NCI-H1048 (cell line): Measurements from ENCODE around the gene TAL2.
"Not testable (repeated sequence)": the region's sequence is repeated elsewhere in the genome, so short reads cannot be mapped to it uniquely, and the experiment has no call there.

Experiments
- DNase-seq: peaks from one replicate; lab custom pipeline; 2025; lab: John Stamatoyannopoulos, UW

TAL2 gene

GRCh38 chr9:105676351-105676923 lies 14.2 kb downstream of the TAL2 start:
- no peak for DNase-seq

GRCh38 chr9:105678163-105678562 lies 15.9 kb downstream of the TAL2 start:
- DNase-seq, result no peak

GRCh38 chr9:105678781-105679180 lies 16.5 kb downstream of the TAL2 start:
- DNase-seq, result no peak

GRCh38 chr9:105679257-105680022 lies 17.2 kb downstream of the TAL2 start:
- peak; percentile 39 for DNase-seq

- DNase-seq, result no peak
Observed at GRCh38 chr9:105681313-105681712, 19.1 kb downstream of the TAL2 start.

GRCh38 chr9:105681724-105682123 lies 19.5 kb downstream of the TAL2 start:
- DNase-seq, result no peak

- DNase-seq, result no peak
Observed at GRCh38 chr9:105683688-105684275, 21.5 kb downstream of the TAL2 start.

- no peak for DNase-seq
Observed at GRCh38 chr9:105686936-105687335, 24.7 kb downstream of the TAL2 start.

- DNase-seq, result no peak
Observed at GRCh38 chr9:105690742-105691141, 28.5 kb downstream of the TAL2 start.

- DNase-seq, result no peak
Observed at GRCh38 chr9:105693435-105694189, 31.4 kb downstream of the TAL2 start.

- peak; percentile 69 for DNase-seq
Observed at GRCh38 chr9:105694190-105694847, 32.1 kb downstream of the TAL2 start, which contains the start of gene TMEM38B. TSS of gene TMEM38B (plus strand) at chr9:105694541. CDS start at chr9:105694661, 120 bp downstream.

GRCh38 chr9:105694848-105695581 lies 32.8 kb downstream of the TAL2 start:
- DNase-seq, result no peak

- no peak for DNase-seq
Observed at GRCh38 chr9:105696219-105696793, 34.0 kb downstream of the TAL2 start.

- no peak for DNase-seq
Observed at GRCh38 chr9:105697871-105698270, 35.6 kb downstream of the TAL2 start.

GRCh38 chr9:105698348-105698870 lies 36.2 kb downstream of the TAL2 start:
- DNase-seq, result no peak

- no peak for DNase-seq
Observed at GRCh38 chr9:105700668-105701067, 38.4 kb downstream of the TAL2 start.

- DNase-seq, result no peak
Observed at GRCh38 chr9:105701145-105701544, 38.9 kb downstream of the TAL2 start.

GRCh38 chr9:105702207-105702606 lies 40.0 kb downstream of the TAL2 start:
- DNase-seq, result no peak

- DNase-seq, result not testable (repeated sequence)
Observed at GRCh38 chr9:105703638-105704037, 41.4 kb downstream of the TAL2 start.

- no peak for DNase-seq
Observed at GRCh38 chr9:105706156-105706555, 43.9 kb downstream of the TAL2 start.

- DNase-seq, result no peak
Observed at GRCh38 chr9:105708405-105708804, 46.1 kb downstream of the TAL2 start.
